K562 (cell line): ENCODE data around the gene FEN1. TPM values are rescaled to one million over a fixed set of nuclear protein-coding genes. Genes with fewer than 3 reads are reported as not detected.

Source experiments
- ATAC-seq: fragments of 200-7000 bp; cut with Tn5 transposase; 3 replicates; pipeline ENCODE4 v1.9.1; 2020; ENCODE audit warnings: moderate library complexity
- BruUV-seq: library from RNA; stranded (reverse); fragments of 400-500 nt; replicated peaks from 2 replicates; lab custom pipeline; 2021; lab: Mats Ljungman, UMichigan
- CTCF ChIA-PET: fragments of 300-600 bp; formaldehyde crosslinking; extraction: SDS; loops from one replicate; lab custom pipeline; 2021; ENCODE audit warnings: low intra/inter-chr PET ratio; lab: Yijun Ruan, JAX
- POLR2A ChIA-PET: fragments of 300-600, 350-650 bp; sonication (Branson Sonifier 250); formaldehyde crosslinking; extraction: SDS; loops from one replicate; lab custom pipeline; 2021; ENCODE audit warnings: antibody characterized with exemption, inconsistent platforms; lab: Yijun Ruan, JAX
- DNase-seq, 4 experiments: peaks; one replicate each; pipeline versions ENCODE4 v3.0.0 to v3.0.0-alpha.2; 2011 to 2018; ENCODE audit warnings: low spot score in 3 of 4, mixed read lengths in 3 of 4; ENCODE audit errors: extremely low read depth in 1 of 4
- FAIRE-seq: peaks from 2 replicates; lab custom pipeline; 2011; peaks lifted over from hg19 to GRCh38; lab: Jason Lieb, UNC
- H2AFZ ChIP-seq: 2 replicates; pipeline ENCODE4 v1.6.0; 2011; ENCODE audit warnings: low read depth, low read length, control low read depth, inconsistent platforms
- H3K27ac ChIP-seq: fragments of 200-600 bp; 3 replicates; pipeline ENCODE4 v1.8.0; 2011; ENCODE audit warnings: low read depth, mild to moderate bottlenecking, control low read depth, inconsistent platforms, low read length, moderate library complexity, mixed read lengths; ENCODE audit errors: extremely low read depth
- H3K27me3 ChIP-seq, 2 experiments: fragments of 300-600 bp in 1 of 2; 2 replicates in 1 of 2; 3 replicates in 1 of 2; pipeline versions ENCODE4 v1.6.0 to v1.8.0; 2011; ENCODE audit warnings: inconsistent platforms in 2 of 2, low read length in 2 of 2, mild to moderate bottlenecking in 1 of 2, mixed read lengths in 1 of 2, moderate library complexity in 1 of 2; ENCODE audit not compliant: control insufficient read depth in 2 of 2, insufficient read depth in 2 of 2
- H3K36me3 ChIP-seq: fragments of 300-600 bp; 3 replicates; pipeline ENCODE4 v1.8.0; 2011; ENCODE audit warnings: mild to moderate bottlenecking, low read length, inconsistent platforms; ENCODE audit not compliant: control insufficient read depth, insufficient read depth
- H3K4me1 ChIP-seq, 2 experiments: fragments of 200-600 bp in 1 of 2; replicated peaks in 1 of 2; 2 replicates in 1 of 2; 3 replicates in 1 of 2; pipeline versions ENCODE4 v1.5.1 to v1.8.0; 2011; ENCODE audit warnings: inconsistent platforms in 2 of 2, low read length in 2 of 2, mild to moderate bottlenecking in 1 of 2, mixed read lengths in 1 of 2, moderate library complexity in 1 of 2; ENCODE audit not compliant: control insufficient read depth in 2 of 2, insufficient read depth in 2 of 2
- H3K4me2 ChIP-seq: 2 replicates; pipeline ENCODE4 v1.6.1; 2011; ENCODE audit warnings: low read length, control low read depth, inconsistent platforms, mixed read lengths; ENCODE audit not compliant: insufficient read depth
- H3K4me3 ChIP-seq: fragments of 200-600 bp; sonication (generic), shearing (Covaris generic); 2 replicates; pipeline ENCODE4 v1.5.1; 2016; ENCODE audit warnings: control low read depth, inconsistent platforms
- H3K79me2 ChIP-seq: fragments of 200-600 bp; 3 replicates; pipeline ENCODE4 v1.8.0; 2011; ENCODE audit warnings: low read length, inconsistent platforms; ENCODE audit not compliant: control insufficient read depth, insufficient read depth
- H3K9ac ChIP-seq, 2 experiments: 2 replicates each; pipeline versions ENCODE4 v1.6.0 to v1.6.1; 2011; ENCODE audit warnings: low read depth in 2 of 2, low read length in 2 of 2, control low read depth in 1 of 2, inconsistent platforms in 1 of 2, mild to moderate bottlenecking in 1 of 2, mixed read lengths in 1 of 2; ENCODE audit not compliant: insufficient read depth in 1 of 2
- H3K9me1 ChIP-seq: one replicate; pipeline ENCODE4 v1.6.0; 2011; ENCODE audit warnings: inconsistent platforms, mild to moderate bottlenecking, low read length, moderate library complexity; ENCODE audit not compliant: control insufficient read depth, insufficient read depth
- H3K9me3 ChIP-seq: replicated peaks from 2 replicates; pipeline ENCODE4 v1.5.1; 2011; ENCODE audit warnings: low read depth, low read length, inconsistent platforms; ENCODE audit not compliant: control insufficient read depth, insufficient read depth
- H4K20me1 ChIP-seq: replicated peaks from 2 replicates; pipeline ENCODE4 v1.6.1; 2011; ENCODE audit warnings: low read length, inconsistent platforms, mixed read lengths; ENCODE audit not compliant: control insufficient read depth, insufficient read depth
- CXXC5 ChIP-seq: fragments of 250-450 bp; sonication (Bioruptor Pico); IDR thresholded peaks from 2 replicates; pipeline ENCODE4 v1.8.0; 2022; ENCODE audit warnings: inconsistent platforms, mild to moderate bottlenecking, moderate library complexity
- HDAC8 ChIP-seq: fragments of 450-650 bp; IDR thresholded peaks from 2 replicates; pipeline ENCODE4 v1.6.1; 2016; ENCODE audit warnings: mild to moderate bottlenecking, missing genetic modification characterization, moderate library complexity, missing compliant biosample characterization
- KLF13 ChIP-seq: fragments of 450-650 bp; IDR thresholded peaks from 2 replicates; pipeline ENCODE4 v1.6.1; 2016; ENCODE audit warnings: missing genetic modification characterization, low read depth, mild to moderate bottlenecking, missing compliant biosample characterization, moderate library complexity, borderline replicate concordance
- ZFPM2 ChIP-seq: fragments of 250-450 bp; sonication (Bioruptor Pico); IDR thresholded peaks from 2 replicates; pipeline ENCODE4 v1.5.1; 2022; ENCODE audit warnings: mild to moderate bottlenecking
- ZNF124 ChIP-seq: sonication (generic); formaldehyde crosslinking; IDR thresholded peaks from 2 replicates; pipeline ENCODE4 v1.8.1; 2022; ENCODE audit warnings: missing genetic modification reagents
- ZNF318 ChIP-seq, 2 experiments: fragments of 450-650 bp; IDR thresholded peaks; 2 replicates each; pipeline ENCODE4 v1.6.1; 2016; ENCODE audit warnings: mild to moderate bottlenecking in 2 of 2, borderline replicate concordance in 1 of 2, low read depth in 1 of 2, moderate library complexity in 1 of 2
- WGBS: fragments of 100-300 bp; shearing (Covaris generic); methylation state at CpG from one replicate; pipeline ENCODE4 v1.1.6; 2016; ENCODE audit warnings: low coverage, mixed read lengths; ENCODE audit not compliant: insufficient coverage; ENCODE audit errors: missing lambda C conversion rate; 5-methylcytosine and 5-hydroxymethylcytosine counted together
- in situ Hi-C: fragments of 300-500 bp; cut with MboI; formaldehyde crosslinking; loops from 4 replicates; pipeline ENCODE4 v1.15.0; 2018; ENCODE audit warnings: inconsistent platforms, mixed read lengths
- intact Hi-C: fragments of 100-400 bp; cut with micrococcal nuclease; formaldehyde crosslinking; loops from 2 replicates; pipeline ENCODE4 v1.14.2; 2022
- polyA plus RNA-seq, 8 experiments: library from polyadenylated mRNA; depleted of rRNA in 4 of 8; stranded (reverse) in 5 of 8; unstranded in 3 of 8; fragments of >200 nt; fragmentation: Nextera tagmentation in 2 of 8; fragmentation: Illumina TruSeq in 1 of 8; extraction: Ambion mirVana in 2 of 8; extraction: Trizol in 1 of 8; gene quantifications; 2 replicates each; pipeline versions ENCODE4 v1.2.1 to v1.2.3, GENCODE V29; 2011 to 2014; ENCODE audit warnings: inconsistent platforms in 1 of 8, missing spikeins in 1 of 8
- total RNA-seq, 7 experiments: library from RNA; depleted of rRNA in 6 of 7; stranded (reverse); fragments of >200 nt in 6 of 7; fragmentation: Illumina TruSeq in 2 of 7; extraction: Trizol in 2 of 7; gene quantifications; 2 replicates each; pipeline versions ENCODE4 v1.2.1 to v1.2.3, GENCODE V29; 2011 to 2021; ENCODE audit warnings: low replicate concordance in 1 of 7
- TF ChIP-seq, protein P1 (sequence below): sonication (generic); formaldehyde crosslinking; IDR thresholded peaks from 2 replicates; pipeline ENCODE4 v1.5.0; 2020; ENCODE audit warnings: missing genetic modification reagents

FEN1 gene
- total and polyA plus RNA-seq, 9 of the 15 experiments (the other 6 are each of a cell fraction or from before 2014, with no cell fraction given) = 58.1 to 156 (median 137) TPM

DNA sequence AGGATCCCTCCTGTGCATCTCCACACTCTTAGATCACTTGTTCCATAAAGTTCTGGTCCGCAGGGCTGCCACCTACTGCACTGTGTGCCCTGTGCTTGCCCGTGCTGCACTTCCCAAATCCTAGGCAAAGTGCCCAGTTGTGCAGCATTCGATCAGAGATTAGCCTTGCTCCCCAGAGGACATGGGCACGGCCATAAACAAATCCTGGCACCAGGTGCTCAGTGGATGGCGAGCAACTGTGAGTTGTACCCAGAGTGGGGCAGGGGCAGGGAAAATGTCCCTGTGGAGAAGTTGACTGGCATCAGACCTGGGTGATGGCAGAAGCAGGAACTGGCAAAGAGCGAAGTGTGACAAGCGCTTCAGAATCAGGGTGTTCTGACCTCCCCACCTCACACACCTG, 40.0 kb downstream of the FEN1 start:
- Histone ChIP-seq H2AFZ (no peak overlapping the region), H3K9ac (peak overlapping the region in 1 of 2 experiments; percentile 93; a peak in 2 of 4 replicates), H3K4me2 (no peak overlapping the region), H3K4me3 (no peak overlapping the region), H3K79me2 (peaks cover 36% of the 10 kb centered on the region; the same call in 2 of the 3 replicates), H3K36me3 (no peaks in the 10 kb centered on the region), H3K27me3 (no peaks in the 10 kb centered on the region), H3K9me1 (peaks cover 12% of the 10 kb centered on the region), H4K20me1 (no peaks in the 10 kb centered on the region), H3K9me3 (no peaks in the 10 kb centered on the region), H3K4me1 (peaks cover 45 to 61% of the 10 kb centered on the region in 2 experiments), H3K27ac (no peak overlapping the region)
- in situ Hi-C loops (no loop called here), intact Hi-C loops (no loop called here)
- ChIA-PET POLR2A (interaction anchor here (0.6 to 2.3 kb wide), 3 partner anchors 8 to 14 kb away, joined by 3 to 8 read pairs (median 7); no protein-coding TSS in a partner anchor), CTCF (no interaction called here)
- no peak for TF ChIP-seq ZNF124
- TF ChIP-seq HDAC8 (tag) = 0 out of 2 replicates have a peak, but pooled peaks have one; percentile 33
- TF ChIP-seq ZFPM2 = no peak
- no peak for TF ChIP-seq ZNF318 (IDR thresholded peaks at IDR 0.05; ENCODE audit: borderline replicate concordance in 1 of 2, low read depth in 1 of 2)
- TF ChIP-seq KLF13 (tag) = no peak
- TF ChIP-seq CXXC5 (CRISPR knock-in tag) = no peak
- TF ChIP-seq, protein P1, sequence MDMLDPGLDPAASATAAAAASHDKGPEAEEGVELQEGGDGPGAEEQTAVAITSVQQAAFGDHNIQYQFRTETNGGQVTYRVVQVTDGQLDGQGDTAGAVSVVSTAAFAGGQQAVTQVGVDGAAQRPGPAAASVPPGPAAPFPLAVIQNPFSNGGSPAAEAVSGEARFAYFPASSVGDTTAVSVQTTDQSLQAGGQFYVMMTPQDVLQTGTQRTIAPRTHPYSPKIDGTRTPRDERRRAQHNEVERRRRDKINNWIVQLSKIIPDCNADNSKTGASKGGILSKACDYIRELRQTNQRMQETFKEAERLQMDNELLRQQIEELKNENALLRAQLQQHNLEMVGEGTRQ = no peak
- WGBS = 91% methylated on average over 7 of the region's 7 CpGs
- no TSS peak for BruUV-seq
- FAIRE-seq (no peak), ATAC-seq (no peak), DNase-seq (no peak)
